HG02852 (cell line): ENCODE data around the gene STAG2.

Source experiments
- ATAC-seq: cut with Tn5 transposase; IDR thresholded peaks from one replicate; pipeline ENCODE4 v1.9.1; 2021; ENCODE audit warnings: mild to moderate bottlenecking, moderate library complexity; ENCODE audit not compliant: unreplicated experiment

The STAG2 gene

DNA sequence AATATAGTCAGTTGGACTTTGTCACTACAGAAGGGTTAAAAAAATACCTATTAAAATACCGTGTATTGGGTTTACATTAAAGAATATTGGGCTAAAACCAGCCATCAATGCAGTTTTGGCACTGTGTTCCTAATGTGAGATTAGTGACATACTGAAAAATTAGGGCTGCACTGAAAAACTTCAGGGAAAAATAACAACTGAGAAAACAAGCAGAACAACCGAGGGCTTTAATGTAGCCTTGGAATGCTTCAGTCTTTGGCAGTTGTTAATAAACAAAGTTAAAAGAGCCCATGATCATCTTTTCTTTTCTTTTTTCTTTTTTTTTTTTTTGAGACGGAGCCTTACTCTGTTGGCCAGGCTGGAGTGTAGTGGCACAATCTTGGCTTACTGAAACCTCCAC lies 12.4 kb downstream of the STAG2 start:
- ATAC-seq: no peak

DNA sequence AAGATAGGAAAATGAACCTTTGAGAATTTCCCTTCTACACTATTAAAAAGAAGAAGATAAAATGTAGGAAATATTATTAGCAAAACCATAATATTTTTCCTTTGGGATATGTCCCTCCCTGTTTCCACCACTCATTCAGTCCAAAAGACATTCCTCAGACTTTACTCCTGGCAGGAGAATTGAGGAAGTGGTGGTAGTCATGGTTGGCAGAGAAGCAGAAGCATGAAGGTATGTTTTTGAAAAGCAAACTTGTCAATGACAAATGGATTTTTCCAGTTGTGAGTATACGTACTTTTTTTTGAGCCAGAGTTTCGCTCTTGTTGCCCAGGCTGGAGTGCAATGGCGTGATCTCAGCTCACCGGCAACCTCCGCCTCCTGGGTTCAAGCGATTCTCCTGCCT lies 13.7 kb downstream of the STAG2 start:
- ATAC-seq: no peak

- ATAC-seq: no peak
Measured at GRCh38 chrX:123976706-123977316, 15.3 kb downstream of the STAG2 start.

DNA sequence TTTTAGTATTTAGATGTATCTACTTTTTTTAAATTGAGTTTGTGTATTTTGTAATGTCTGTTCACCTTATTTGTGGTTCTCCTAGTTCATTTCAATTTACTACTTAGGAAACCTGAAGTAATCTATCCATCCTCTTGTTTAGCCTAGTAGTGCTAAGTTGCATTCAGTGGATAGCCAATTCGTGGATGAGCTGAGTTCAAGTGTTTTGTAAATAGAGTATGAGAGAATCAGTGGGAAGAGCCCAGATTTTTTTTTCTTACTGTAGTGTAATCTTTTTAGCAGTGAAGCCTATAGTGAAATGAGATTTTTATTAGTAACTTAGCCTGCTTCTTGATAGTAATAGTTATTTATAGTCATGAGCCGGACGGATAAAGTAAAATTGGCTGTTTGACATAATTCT lies 21.7 kb downstream of the STAG2 start:
- ATAC-seq: no peak

- no peak for ATAC-seq
Measured at GRCh38 chrX:123986377-123986776, 24.9 kb downstream of the STAG2 start.

DNA sequence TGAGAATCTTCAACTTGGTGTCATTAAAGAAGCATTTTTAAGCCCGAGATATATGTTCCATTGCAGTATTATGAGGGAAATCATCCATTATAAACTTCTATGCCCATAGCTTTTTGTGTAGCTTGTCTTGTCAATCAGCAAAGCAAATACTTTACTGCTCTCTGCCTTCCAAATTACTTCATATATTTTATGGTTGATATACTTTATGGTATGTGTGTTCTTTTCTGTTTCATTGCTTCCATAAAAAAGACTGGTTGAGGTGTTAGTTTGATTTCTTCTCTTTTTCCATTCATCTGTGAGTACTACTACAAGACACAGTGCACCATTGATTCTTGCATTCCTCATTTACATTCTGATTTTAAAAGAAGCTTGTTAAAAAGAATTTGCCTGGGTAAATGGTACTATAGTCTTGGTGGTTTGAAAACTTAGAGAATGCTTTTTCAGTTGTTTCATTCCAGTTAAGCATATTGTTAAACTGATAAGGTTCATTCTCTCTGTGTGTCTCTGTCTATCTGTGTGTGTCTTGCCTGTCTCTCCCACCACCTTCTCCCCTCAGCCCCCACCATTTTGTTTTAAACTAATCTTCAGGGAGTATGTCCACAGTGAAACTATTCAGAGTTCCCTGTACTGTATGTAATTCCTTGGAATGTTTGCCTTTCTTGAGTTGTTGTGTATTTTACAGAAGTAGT lies 27.1 kb downstream of the STAG2 start:
- no peak for ATAC-seq

DNA sequence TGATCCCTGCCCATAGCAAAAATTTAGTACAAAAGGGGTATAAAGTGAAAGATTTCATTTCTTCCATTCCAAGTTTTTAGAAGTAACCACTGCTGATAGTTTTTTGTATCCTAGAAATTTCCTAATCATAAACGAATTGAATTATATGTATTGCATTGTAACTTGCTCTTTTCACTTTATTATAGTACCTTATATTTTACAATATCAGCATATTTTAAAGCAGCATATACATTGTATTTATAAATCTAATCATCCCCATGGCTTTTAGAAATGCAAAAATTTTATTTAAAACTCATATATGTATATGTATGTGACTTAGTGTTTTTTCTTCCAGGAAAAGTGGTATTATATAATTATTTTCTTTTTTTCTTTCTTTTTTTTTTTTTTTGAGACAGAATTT lies 27.7 kb downstream of the STAG2 start:
- ATAC-seq: no peak

- peak; percentile 64 for ATAC-seq
Measured at GRCh38 chrX:123990169-123990568, 28.7 kb downstream of the STAG2 start.

DNA sequence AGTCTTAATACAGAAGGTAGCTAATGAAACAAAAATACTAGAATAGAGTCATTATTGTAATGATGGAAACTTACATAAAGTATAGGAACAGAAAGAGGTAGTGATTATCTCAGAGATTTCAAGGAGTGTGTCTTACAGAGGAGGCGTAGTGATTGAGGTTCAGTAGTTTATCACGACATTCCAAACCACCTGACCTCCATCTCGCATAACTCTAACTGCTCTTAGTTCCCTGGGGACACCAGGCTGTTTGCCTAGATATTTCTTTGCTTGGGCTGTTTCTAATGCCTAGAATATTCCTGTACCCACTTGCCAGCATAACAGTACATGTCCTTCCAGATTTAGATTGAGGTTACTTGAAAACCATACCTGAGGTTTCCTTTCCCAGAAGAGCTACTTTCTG lies 29.1 kb downstream of the STAG2 start:
- peak; percentile 29 for ATAC-seq

DNA sequence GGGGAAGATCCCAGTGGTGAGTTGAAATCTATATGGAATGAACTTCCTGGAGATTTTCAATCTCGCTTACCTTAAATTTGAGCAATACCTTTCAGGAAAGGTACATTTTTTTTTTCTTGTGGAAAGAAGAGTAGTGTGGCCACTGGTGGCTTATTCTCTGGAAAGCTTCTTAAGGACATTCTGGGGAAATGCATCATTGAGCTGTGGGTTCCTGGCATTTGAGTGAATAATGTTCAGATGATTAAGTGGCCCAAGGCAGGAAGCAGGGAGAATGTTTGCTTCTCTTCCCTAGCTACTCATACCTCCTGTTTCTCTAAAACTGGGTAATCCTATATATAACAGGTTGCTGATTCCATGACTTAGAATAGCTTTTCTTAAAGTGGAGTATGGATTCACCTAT lies 31.8 kb downstream of the STAG2 start:
- no peak for ATAC-seq

GRCh38 chrX:123993904-123994635 lies 32.6 kb downstream of the STAG2 start:
- no peak for ATAC-seq

- no peak for ATAC-seq
Measured at GRCh38 chrX:123994730-123995129, 33.2 kb downstream of the STAG2 start.

- ATAC-seq: no peak
Measured at GRCh38 chrX:124001581-124001980, 40.1 kb downstream of the STAG2 start.

DNA sequence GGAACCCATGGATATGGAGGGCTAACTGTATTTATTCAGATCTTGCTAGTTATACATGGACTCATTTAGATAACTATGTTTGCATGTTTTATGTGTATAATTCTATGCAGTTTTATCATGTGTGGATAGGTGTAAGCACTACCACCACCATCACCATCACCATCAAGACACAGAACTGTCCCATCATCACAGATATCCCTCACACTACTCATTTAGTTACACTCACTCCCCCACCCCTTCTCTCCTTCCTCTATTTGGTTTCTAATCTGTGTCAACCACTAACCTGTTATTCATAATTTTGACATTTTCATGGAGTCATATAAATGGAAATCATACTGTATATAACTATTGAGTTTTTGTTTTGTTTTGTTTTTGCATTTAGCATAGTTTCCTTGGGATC lies 43.7 kb downstream of the STAG2 start:
- ATAC-seq: no peak

DNA sequence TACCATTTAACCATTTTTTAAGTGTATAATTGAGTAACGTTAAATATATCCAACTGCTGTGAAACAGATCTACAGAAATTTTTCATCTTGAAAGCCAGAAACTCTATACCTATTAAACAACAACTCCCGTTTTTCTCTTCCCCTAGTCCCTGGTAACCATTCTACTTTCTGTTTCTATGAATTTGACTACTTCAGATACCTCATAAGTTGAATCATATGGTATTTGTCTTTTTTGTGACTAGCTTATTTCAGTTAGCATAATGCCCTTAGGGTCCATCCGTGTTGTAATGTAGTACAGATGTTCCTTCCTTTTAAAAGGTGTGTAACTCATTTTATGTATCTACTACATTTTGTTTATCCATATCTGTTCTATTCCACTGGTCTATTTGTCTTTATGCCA lies 48.7 kb downstream of the STAG2 start:
- ATAC-seq: peak; percentile 75

GRCh38 chrX:124010566-124010965 lies 49.1 kb downstream of the STAG2 start:
- peak; percentile 18 for ATAC-seq

DNA sequence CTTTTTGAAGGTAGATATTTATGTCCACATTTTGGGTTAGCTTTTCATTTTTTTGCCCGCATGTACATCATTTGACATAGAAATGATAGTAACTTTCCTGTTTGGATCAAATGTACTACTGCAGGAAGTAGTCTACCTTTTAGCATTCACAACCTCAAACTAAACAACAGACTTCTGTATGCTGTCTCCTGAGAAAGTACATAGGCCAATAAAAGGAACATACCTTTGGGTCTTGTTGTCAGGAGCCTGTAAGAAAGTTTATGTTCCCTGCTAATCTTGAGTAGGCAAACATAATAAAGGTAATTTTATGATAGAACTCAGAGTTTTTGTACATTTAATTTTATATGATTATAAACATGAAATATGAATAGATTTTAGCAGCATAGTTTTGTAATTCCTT lies 54.2 kb downstream of the STAG2 start:
- ATAC-seq: no peak

GRCh38 chrX:124016825-124017224 lies 55.3 kb downstream of the STAG2 start:
- no peak for ATAC-seq

- no peak for ATAC-seq
Measured at GRCh38 chrX:124018023-124018422, 56.5 kb downstream of the STAG2 start.

GRCh38 chrX:124023838-124024238 lies 62.3 kb downstream of the STAG2 start:
- no peak for ATAC-seq

DNA sequence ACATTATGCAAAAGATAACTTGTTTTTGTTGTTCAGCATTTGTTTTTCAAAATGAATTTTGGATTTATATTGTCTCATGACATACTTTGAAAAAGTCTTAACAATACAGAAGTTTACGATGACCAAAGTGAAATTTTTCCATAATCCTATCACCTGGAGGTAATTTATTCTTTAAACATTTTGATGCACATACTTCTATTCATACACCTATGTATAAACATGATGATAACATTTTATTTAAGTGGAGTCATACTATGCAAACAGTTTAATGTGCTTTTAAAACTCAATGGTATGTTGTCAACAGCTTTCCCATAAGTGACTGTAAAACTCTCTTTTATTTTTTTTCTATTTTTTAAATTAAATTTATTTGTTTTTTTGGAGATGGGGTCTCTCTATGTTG lies 65.0 kb downstream of the STAG2 start:
- no peak for ATAC-seq

GRCh38 chrX:124028182-124028581 lies 66.7 kb downstream of the STAG2 start:
- ATAC-seq: no peak
